ENCODE results near the gene COMMD9. TPM values are rescaled to one million over a fixed set of nuclear protein-coding genes. Genes with fewer than 3 reads are reported as not detected.
"Not testable (repeated sequence)": the region's sequence is repeated elsewhere in the genome, so short reads cannot be mapped to it uniquely, and the experiment has no call there.

COMMD9 gene
- total RNA-seq = 56.2 TPM
- long read RNA-seq, transcript COMMD9-201 (6 exons, 2,954 nt) = major isoform, 51 of 56 reads
- long read RNA-seq, partial matches to known transcripts = 1 of 56 reads
- long read RNA-seq, other reads (novel, unspliced or antisense) = 3 of 56 reads

- ATAC-seq (ENCODE audit: poor library complexity) = peak; percentile 100
- intact Hi-C loops (cut with DNase I) = no loop called here
- DNase-seq = peak; percentile 97
Observed at GRCh38 chr11:36289226-36289852, at the start of gene COMMD9. COMMD9 (minus strand) TSS chr11:36289424; CDS start chr11:36289412, 12 bp downstream.

- DNase-seq (no peak), ATAC-seq (ENCODE audit: poor library complexity) (no peak)
- intact Hi-C loops (cut with DNase I) = no loop called here
Observed at GRCh38 chr11:36333897-36334296, 44.7 kb upstream of the COMMD9 start.

- DNase-seq (no peak), ATAC-seq (ENCODE audit: poor library complexity) (no peak)
- intact Hi-C loops (cut with DNase I) = no loop called here
Observed at GRCh38 chr11:36333468-36333867, 44.2 kb upstream of the COMMD9 start.

- DNase-seq (no peak), ATAC-seq (ENCODE audit: poor library complexity) (no peak)
- intact Hi-C loops (cut with DNase I) = no loop called here
Observed at GRCh38 chr11:36330411-36330810, 41.2 kb upstream of the COMMD9 start.

- no peak for ATAC-seq (ENCODE audit: poor library complexity)
- intact Hi-C loops (cut with DNase I) = no loop called here
Observed at GRCh38 chr11:36328966-36329673, 39.9 kb upstream of the COMMD9 start.

GRCh38 chr11:36326524-36327419 lies 37.5 kb upstream of the COMMD9 start:
- ATAC-seq (ENCODE audit: poor library complexity) (no peak), DNase-seq (no peak)

More at GRCh38 chr11:36328966-36329673, 39.9 kb upstream of the COMMD9 start:
- DNase-seq = no peak

GRCh38 chr11:36325403-36325802 lies 36.2 kb upstream of the COMMD9 start:
- DNase-seq; intact Hi-C loops (cut with DNase I); ATAC-seq (ENCODE audit: poor library complexity): not testable (repeated sequence)

More at GRCh38 chr11:36326524-36327419, 37.5 kb upstream of the COMMD9 start:
- intact Hi-C loops (cut with DNase I) = no loop called here

GRCh38 chr11:36324956-36325355 lies 35.7 kb upstream of the COMMD9 start:
- intact Hi-C loops (cut with DNase I); DNase-seq; ATAC-seq (ENCODE audit: poor library complexity): not testable (repeated sequence)

- no peak for DNase-seq
- intact Hi-C loops (cut with DNase I) = no loop called here
Observed at GRCh38 chr11:36317992-36318391, 28.8 kb upstream of the COMMD9 start.

GRCh38 chr11:36316049-36316448 lies 26.8 kb upstream of the COMMD9 start:
- no peak for DNase-seq
- no peak for ATAC-seq (ENCODE audit: poor library complexity)
- intact Hi-C loops (cut with DNase I) = no loop called here

More at GRCh38 chr11:36317992-36318391, 28.8 kb upstream of the COMMD9 start:
- ATAC-seq (ENCODE audit: poor library complexity) = no peak

- ATAC-seq (ENCODE audit: poor library complexity) (no peak), DNase-seq (no peak)
Observed at GRCh38 chr11:36314434-36314767, 25.2 kb upstream of the COMMD9 start.

GRCh38 chr11:36313750-36314433 lies 24.7 kb upstream of the COMMD9 start:
- no peak for DNase-seq
- intact Hi-C loops (cut with DNase I) = no loop called here
- ATAC-seq (ENCODE audit: poor library complexity) = no peak

More at GRCh38 chr11:36314434-36314767, 25.2 kb upstream of the COMMD9 start:
- intact Hi-C loops (cut with DNase I) = no loop called here

GRCh38 chr11:36312611-36313472 lies 23.6 kb upstream of the COMMD9 start:
- ATAC-seq (ENCODE audit: poor library complexity) (no peak), DNase-seq (no peak)
- intact Hi-C loops (cut with DNase I) = no loop called here

GRCh38 chr11:36311926-36312595 lies 22.8 kb upstream of the COMMD9 start:
- ATAC-seq (ENCODE audit: poor library complexity) = no peak
- intact Hi-C loops (cut with DNase I) = no loop called here
- no peak for DNase-seq

- no peak for DNase-seq
- intact Hi-C loops (cut with DNase I) = no loop called here
- no peak for ATAC-seq (ENCODE audit: poor library complexity)
Observed at GRCh38 chr11:36309779-36310178, 20.6 kb upstream of the COMMD9 start.

GRCh38 chr11:36308577-36308976 lies 19.4 kb upstream of the COMMD9 start:
- intact Hi-C loops (cut with DNase I) = no loop called here
- no peak for ATAC-seq (ENCODE audit: poor library complexity)
- DNase-seq = no peak

- ATAC-seq (ENCODE audit: poor library complexity) = no peak
- DNase-seq = no peak
- intact Hi-C loops (cut with DNase I) = no loop called here
Observed at GRCh38 chr11:36306888-36307287, 17.7 kb upstream of the COMMD9 start.

Measured in Right ventricle myocardium superior (tissue), 1 donor.